H54 (cell line): ENCODE measurements around the gene SLC51A.
"Not testable (repeated sequence)": the region's sequence is repeated elsewhere in the genome, so short reads cannot be mapped to it uniquely, and the experiment has no call there.

Experiments used
- DNase-seq: peaks from one replicate; pipeline ENCODE4 v3.0.0; 2011; ENCODE audit warnings: low spot score, mixed read lengths; ENCODE audit not compliant: insufficient read length
- FAIRE-seq: peaks from 3 replicates; lab custom pipeline; 2011; peaks lifted over from hg19 to GRCh38; lab: Jason Lieb, UNC
- POLR2A ChIP-seq: IDR thresholded peaks from 2 replicates; pipeline ENCODE4 v1.6.1; 2011; ENCODE audit warnings: low read depth, mild to moderate bottlenecking, low read length

The SLC51A gene

DNA sequence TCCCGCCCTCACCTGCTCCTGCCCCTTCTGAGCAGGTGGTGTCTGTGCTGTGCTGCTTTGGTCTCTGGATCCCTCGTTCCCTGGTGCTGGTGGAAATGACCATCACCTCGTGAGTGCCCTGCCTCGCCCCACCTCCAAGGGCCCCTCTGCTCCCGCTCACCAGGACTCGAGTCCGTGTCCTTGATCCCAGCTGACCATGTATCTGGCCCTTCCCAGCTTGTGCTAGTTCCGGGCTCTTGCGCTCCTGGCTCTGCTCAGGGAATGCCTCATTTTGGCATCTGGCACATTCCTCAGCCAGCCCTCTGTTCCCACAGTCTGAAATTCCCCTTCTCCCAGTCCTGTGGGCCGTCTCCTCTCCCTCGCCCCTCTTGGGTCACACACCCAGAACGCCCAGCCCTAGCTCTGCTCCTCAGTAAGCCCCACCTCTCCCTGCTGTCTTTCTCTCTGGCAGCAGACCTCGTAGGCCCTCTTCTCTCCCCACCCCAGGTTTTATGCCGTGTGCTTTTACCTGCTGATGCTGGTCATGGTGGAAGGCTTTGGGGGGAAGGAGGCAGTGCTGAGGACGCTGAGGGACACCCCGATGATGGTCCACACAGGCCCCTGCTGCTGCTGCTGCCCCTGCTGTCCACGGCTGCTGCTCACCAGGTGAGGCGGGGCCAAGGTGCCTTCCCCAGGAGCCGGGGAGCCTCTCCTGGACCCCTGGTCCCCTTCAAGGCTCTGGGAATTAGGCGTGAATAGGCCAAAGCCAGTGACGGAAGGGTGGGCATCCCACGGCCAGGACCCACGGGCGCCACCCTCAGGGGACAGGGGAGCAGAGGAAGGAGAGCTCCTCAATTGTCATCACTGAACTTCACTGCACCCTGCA lies 11.5 kb downstream of the SLC51A start:
- no peak for TF ChIP-seq POLR2A
- DNase-seq (no peak), FAIRE-seq (no peak)

DNA sequence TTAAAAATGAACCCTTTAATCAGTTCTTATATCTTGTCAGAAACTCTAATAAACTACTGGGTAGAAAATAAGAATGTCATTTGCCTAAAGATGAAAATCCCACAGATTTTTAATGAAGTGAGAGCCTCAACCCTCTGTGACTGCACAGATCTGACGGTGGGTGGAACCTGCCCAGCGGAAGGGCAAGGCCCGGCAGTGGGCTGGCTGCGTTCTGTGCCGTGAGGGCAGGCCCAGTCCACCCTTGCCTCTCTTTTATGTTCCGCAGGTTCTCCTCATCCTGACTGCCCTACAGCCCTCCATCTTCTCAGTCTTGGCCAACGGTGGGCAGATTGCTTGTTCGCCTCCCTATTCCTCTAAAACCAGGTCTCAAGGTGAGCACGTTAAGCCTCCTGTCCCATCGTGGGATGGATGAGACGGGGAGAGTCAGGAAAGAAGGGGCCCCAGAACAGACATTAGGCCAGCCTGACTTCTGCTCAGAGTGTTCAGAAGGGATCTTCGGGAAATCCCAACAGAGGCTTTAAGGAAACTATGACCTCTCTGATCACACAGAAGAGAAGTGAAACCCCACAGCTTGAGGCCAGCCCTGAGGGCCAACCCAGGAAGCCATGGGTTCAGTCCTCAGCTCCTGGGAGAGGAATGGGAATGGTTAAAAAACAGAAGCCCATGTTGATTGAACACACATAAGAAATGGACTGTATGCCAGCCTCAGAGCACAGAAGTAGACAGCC lies 16.0 kb downstream of the SLC51A start:
- DNase-seq: no peak
- no peak for TF ChIP-seq POLR2A
- no peak for FAIRE-seq

DNA sequence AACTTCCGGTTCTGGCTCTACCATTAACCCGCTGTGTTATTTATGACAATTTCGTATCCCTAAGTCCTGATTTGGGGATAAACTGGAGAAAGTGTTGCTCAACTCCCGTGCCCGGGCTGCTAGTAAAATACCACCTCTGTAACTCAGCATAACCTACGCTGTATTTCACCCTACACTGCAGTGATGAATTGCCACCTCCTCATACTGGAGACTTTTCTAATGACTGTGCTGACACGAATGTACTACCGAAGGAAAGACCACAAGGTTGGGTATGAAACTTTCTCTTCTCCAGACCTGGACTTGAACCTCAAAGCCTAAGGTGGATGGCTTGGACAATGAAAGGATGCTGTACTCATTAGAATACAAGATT lies 16.5 kb downstream of the SLC51A start:
- TF ChIP-seq POLR2A: no peak
- no peak for FAIRE-seq
- DNase-seq: no peak

DNA sequence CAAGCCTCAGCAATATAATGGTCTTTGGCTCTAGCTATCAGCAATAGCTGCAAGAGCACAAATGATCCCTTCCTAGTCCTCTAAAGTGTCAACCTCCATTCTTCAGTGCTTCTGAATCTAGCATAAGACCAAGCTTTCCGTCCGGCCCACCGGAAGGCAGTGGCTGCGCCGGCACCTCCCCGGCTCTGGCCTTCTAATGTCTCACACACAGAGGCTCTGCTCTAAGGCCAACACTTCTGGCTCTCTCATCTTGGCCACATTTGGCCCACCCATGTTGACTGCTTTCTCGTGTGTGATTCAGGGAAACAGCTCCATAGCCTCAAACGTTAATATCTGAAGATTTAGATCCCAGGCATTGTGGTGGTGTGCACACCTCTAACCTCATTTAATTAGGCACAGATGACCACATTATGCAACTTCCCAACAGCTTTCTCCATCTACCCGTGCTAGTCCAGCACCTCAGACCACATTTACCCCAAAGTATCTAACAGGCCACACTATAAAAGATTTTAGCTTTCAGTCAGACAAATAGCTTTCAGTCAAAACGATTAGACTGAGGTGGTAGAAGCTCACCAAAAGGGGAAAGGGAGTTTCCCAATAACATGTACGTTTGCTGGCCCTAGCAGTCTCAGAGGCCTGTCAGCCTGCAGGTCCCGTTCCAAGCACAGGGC lies 19.3 kb downstream of the SLC51A start:
- FAIRE-seq: no peak
- DNase-seq: no peak

DNA sequence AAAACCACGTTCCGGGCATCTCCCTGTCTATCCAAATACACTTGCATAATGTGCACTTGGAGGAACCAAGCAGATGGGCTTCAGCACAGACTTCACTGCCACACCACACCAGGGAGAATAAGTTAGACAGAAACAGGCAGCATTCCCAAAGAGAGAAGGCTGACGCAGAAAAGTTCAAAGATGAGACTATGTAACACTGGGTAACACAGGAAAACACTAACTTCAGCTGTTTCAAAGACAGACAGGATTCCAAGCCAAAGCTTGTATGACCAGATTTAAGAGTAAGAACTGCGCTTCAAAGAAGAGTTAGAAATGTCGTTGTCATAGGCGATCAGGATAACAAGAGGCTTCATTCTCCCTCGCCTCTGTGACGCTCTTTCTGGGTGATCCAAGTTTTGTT lies 19.9 kb downstream of the SLC51A start:
- FAIRE-seq (no peak), DNase-seq (no peak)
- no peak for TF ChIP-seq POLR2A

More for the DNA sequence above, 19.3 kb downstream of the SLC51A start:
- TF ChIP-seq POLR2A: no peak

DNA sequence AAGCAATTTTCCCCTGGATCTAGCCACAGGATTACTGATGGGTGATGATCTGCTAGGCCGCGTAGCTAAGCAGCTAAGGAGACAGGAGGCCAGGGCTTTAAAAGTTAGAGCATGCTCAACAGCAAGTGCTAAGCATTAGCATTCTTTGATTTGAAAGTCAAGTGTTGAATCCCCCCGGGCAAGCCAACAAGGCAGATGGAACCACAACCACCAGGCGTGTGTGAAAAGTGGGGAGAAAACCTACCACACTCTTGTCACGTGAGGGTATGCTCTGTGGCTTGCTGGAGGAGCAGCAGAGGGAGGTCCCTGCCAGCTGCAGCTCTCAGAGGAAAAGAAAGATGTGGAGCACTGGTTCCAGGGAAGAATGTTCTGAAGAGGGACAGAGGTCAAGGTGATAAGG lies 20.9 kb downstream of the SLC51A start:
- FAIRE-seq (no peak), DNase-seq (no peak)
- no peak for TF ChIP-seq POLR2A

DNA sequence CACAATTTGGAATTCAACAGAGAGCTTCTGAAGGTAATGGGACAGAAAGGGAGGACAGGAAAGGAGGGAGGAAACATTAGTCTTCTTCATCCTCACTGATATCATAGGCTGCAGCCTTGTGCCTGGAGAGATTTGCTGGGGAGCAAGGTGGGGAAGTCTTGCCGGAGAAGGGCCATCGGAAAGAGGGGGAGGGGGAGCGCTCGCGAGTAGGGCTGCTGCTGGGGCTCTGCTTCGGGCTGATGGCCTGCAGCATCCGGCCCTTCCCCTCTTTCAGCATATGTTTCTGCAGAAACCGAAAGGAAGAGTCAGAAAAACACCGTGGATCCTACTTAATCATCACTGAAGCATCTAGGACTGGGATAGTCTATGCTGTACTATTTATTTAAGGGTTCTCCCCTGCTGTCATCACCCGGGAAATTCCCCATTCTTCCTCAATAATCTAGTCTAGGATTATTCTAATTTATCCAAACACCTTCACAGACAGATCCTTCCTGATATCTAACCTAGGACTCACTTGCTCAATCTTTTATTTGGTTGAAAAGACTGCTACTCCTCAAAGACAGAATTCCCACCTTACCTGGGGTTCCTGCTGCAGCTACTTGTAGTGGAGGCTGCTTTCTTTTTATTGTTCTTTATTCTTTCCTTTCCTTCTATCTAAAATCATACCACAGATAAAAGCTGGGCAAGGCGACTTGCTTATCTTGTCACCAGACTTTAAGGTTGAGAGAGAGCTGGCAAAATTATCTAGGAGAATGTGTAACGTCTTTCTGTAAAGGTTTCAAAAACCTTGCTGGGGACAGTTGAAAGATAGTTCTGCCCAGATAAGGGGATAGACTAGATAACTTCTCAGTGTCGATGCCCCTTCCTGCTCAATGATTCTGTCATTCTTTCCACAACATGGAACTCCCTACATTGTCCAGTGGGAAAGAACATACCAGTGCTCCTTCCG lies 22.6 kb downstream of the SLC51A start:
- DNase-seq (no peak), FAIRE-seq (no peak)
- no peak for TF ChIP-seq POLR2A

DNA sequence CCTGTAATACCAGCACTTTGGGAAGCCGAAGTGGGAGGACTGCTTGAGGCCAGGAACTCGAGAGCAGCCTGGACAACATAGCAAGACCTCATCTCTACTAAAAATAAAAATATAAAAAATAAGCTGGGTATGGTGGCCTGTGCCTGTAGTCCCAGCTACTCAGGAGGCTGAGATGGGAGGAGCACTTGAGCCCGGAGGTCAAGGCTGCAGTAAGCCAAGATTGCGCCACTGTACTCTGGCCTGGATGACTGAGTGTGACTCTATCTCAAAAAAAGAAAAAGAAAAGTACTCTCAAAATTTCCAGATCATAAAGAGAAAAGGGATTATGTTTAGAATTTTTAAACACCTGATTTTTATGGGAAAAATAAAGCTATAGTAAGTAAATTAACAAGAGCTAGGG lies 24.1 kb downstream of the SLC51A start:
- FAIRE-seq (no peak), DNase-seq (no peak)
- TF ChIP-seq POLR2A: no peak

DNA sequence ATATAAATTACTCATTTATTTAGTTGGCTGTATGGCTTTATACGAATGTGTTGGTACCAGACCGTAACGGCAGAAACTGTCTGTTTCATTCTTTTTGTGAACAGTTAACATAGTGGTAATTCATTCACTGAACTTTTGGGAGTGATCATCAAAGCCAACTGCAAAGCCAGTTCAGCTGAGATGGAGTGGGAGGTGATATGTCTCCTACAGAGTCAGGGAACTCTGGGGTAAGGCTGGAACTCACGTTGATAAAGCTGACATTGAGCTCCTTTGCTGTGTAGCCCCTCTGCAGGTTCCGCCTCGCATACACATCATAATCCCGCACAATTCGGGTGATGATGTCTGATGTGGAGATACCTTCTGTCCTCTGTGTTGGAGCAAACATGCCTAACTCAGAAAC lies 25.4 kb downstream of the SLC51A start:
- TF ChIP-seq POLR2A: no peak
- FAIRE-seq (no peak), DNase-seq (no peak)

DNA sequence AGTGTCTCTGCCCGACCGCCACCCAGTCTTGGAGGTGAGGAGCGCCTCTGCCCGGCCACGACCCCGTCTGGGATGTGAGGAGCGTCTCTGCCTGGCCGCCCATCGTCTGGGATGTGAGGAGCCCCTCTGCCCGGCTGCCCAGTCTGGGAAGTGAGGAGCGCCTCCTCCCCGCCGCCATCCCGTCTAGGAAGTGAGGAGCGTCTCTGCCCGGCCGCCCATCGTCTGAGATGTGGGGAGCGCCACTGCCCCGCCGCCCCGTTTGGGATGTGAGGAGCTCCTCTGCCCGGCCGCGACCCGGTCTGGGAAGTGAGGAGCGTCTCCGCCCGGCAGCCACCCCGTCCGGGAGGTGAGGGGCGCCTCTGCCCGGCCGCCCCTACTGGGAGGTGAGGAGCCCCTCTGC lies 27.8 kb downstream of the SLC51A start:
- FAIRE-seq: not testable (repeated sequence)

DNA sequence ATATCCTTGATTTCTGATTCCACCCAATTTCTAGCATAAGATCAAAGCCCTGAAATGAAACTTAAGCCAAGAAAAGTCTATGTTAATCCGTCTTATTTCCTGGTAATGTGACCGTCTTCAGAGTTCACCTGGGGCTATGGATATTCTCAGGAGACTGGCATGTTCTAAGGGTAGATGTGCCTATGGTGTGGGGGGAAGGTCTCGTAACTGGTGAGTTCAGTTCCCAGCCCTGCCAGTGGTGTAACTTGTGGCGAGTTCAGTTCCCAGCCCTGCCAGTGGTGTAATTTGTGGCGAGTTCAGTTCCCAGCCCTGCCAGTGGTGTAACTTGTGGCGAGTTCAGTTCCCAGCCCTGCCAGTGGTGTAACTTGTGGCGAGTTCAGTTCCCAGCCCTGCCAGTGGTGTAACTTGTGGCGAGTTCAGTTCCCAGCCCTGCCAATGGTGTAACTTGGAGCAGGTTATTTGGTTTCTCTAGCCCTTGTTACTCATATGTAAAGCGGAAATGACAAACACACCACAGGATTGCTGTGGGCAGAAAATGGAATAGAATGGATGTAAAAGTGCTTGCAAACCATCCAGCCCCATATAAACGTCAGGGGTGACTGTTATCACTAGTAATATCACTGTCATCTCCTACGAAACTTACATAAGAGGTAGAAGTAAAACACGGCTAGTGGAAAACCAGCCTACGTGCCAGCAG lies 30.4 kb downstream of the SLC51A start:
- DNase-seq (peak; percentile 86), FAIRE-seq (peak; percentile 89)
- TF ChIP-seq POLR2A: no peak

More for the DNA sequence above, 27.8 kb downstream of the SLC51A start:
- DNase-seq: not testable (repeated sequence)

DNA sequence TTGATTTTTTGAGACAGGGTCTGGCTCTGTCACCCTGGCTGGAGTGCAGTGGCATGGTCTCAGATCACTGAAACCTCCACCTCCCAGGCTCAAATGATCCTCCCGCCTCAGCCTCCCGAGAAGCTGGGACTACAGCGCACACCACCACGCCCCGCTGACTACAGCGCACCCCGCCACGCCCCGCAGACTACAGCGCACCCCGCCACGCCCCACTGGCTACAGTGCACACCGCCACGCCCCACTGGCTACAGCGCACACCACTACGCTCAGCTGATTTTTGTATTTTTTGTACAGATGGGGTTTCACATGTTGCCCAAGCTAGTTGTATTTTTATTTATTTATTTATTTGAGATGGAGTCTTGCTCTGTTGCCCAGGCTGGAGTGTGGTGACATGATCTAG lies 35.6 kb downstream of the SLC51A start:
- TF ChIP-seq POLR2A: no peak
- no peak for FAIRE-seq
- no peak for DNase-seq
